HEK293 (cell line): ENCODE results near the gene CNOT2.

Experiments used
- ATF2 ChIP-seq: fragments of 450-650 bp; formaldehyde crosslinking; IDR thresholded peaks from 2 replicates; pipeline ENCODE4 v1.5.1; 2016; ENCODE audit warnings: missing biosample characterization, missing genetic modification characterization, low read depth
- GFI1B ChIP-seq: fragments of 450-650 bp; formaldehyde crosslinking; IDR thresholded peaks from 2 replicates; pipeline ENCODE4 v1.5.1; 2016; ENCODE audit warnings: missing biosample characterization, missing genetic modification characterization
- YY1 ChIP-seq: fragments of 450-650 bp; formaldehyde crosslinking; IDR thresholded peaks from 2 replicates; pipeline ENCODE4 v1.5.1; 2018; ENCODE audit warnings: missing biosample characterization, missing genetic modification characterization
- ZBTB26 ChIP-seq: fragments of 450-650 bp; formaldehyde crosslinking; optimal IDR thresholded peaks from 2 replicates; pipeline ENCODE3; 2016; ENCODE audit warnings: missing biosample characterization, mild to moderate bottlenecking, missing genetic modification characterization
- ZFP41 ChIP-seq: fragments of 450-650 bp; formaldehyde crosslinking; IDR thresholded peaks from 2 replicates; pipeline ENCODE4 v1.5.1; 2016; ENCODE audit warnings: missing biosample characterization, missing genetic modification characterization, borderline replicate concordance
- ZFP69B ChIP-seq: fragments of 450-650 bp; formaldehyde crosslinking; IDR thresholded peaks from 2 replicates; pipeline ENCODE4 v1.5.1; 2016; ENCODE audit warnings: missing biosample characterization, missing genetic modification characterization
- ZNF114 ChIP-seq: fragments of 450-650 bp; formaldehyde crosslinking; IDR thresholded peaks from 2 replicates; pipeline ENCODE4 v1.5.0; 2017; ENCODE audit warnings: missing biosample characterization, missing genetic modification characterization
- ZNF121 ChIP-seq: fragments of 450-650 bp; formaldehyde crosslinking; IDR thresholded peaks from 2 replicates; pipeline ENCODE4 v1.5.1; 2016; ENCODE audit warnings: missing biosample characterization, missing genetic modification characterization
- ZNF202 ChIP-seq: fragments of 450-650 bp; formaldehyde crosslinking; IDR thresholded peaks from 2 replicates; pipeline ENCODE4 v1.5.1; 2016; ENCODE audit warnings: missing biosample characterization, missing genetic modification characterization, borderline replicate concordance
- ZNF324 ChIP-seq: fragments of 450-650 bp; formaldehyde crosslinking; IDR thresholded peaks from 2 replicates; pipeline ENCODE4 v1.5.1; 2016; ENCODE audit warnings: missing biosample characterization, missing genetic modification characterization
- ZNF350 ChIP-seq: fragments of 450-650 bp; formaldehyde crosslinking; IDR thresholded peaks from 2 replicates; pipeline ENCODE4 v1.5.0; 2017; ENCODE audit warnings: missing biosample characterization, mild to moderate bottlenecking, missing genetic modification characterization
- ZNF398 ChIP-seq: fragments of 450-650 bp; formaldehyde crosslinking; IDR thresholded peaks from 2 replicates; pipeline ENCODE4 v1.5.1; 2017; ENCODE audit warnings: missing biosample characterization, missing genetic modification characterization
- ZNF529 ChIP-seq: fragments of 450-650 bp; formaldehyde crosslinking; IDR thresholded peaks from 2 replicates; pipeline ENCODE4 v1.5.1; 2017; ENCODE audit warnings: missing genetic modification characterization, missing biosample characterization; ENCODE audit not compliant: insufficient replicate concordance
- ZNF544 ChIP-seq: fragments of 450-650 bp; formaldehyde crosslinking; IDR thresholded peaks from 2 replicates; pipeline ENCODE4 v1.5.0; 2017; ENCODE audit warnings: missing biosample characterization, missing genetic modification characterization
- ZNF548 ChIP-seq: fragments of 450-650 bp; formaldehyde crosslinking; IDR thresholded peaks from 2 replicates; pipeline ENCODE4 v1.5.1; 2016; ENCODE audit warnings: missing biosample characterization, missing genetic modification characterization
- ZNF549 ChIP-seq: fragments of 450-650 bp; IDR thresholded peaks from 2 replicates; pipeline ENCODE4 v1.5.1; 2018; ENCODE audit warnings: missing biosample characterization, missing genetic modification characterization, mild to moderate bottlenecking, inconsistent platforms, moderate library complexity
- ZNF558 ChIP-seq: fragments of 450-650 bp; formaldehyde crosslinking; IDR thresholded peaks from 2 replicates; pipeline ENCODE4 v1.5.1; 2016; ENCODE audit warnings: missing biosample characterization, missing genetic modification characterization
- ZNF660 ChIP-seq: fragments of 450-650 bp; IDR thresholded peaks from 2 replicates; pipeline ENCODE4 v1.5.1; 2018; ENCODE audit warnings: missing biosample characterization, mild to moderate bottlenecking, missing genetic modification characterization
- ZNF76 ChIP-seq: fragments of 450-650 bp; formaldehyde crosslinking; IDR thresholded peaks from 2 replicates; pipeline ENCODE4; 2016; ENCODE audit warnings: low read depth, missing biosample characterization, missing genetic modification characterization, borderline replicate concordance
- TF ChIP-seq, protein P1 (sequence below): fragments of 450-650 bp; formaldehyde crosslinking; IDR thresholded peaks from 2 replicates; pipeline ENCODE4 v1.5.1; 2016; ENCODE audit warnings: missing biosample characterization, missing genetic modification characterization
- TF ChIP-seq, protein P2 (sequence below): fragments of 450-650 bp; formaldehyde crosslinking; IDR thresholded peaks from 2 replicates; pipeline ENCODE4 v1.5.1; 2016; ENCODE audit warnings: missing biosample characterization, missing genetic modification characterization
- TF ChIP-seq, protein P3 (sequence below): fragments of 450-650 bp; formaldehyde crosslinking; IDR thresholded peaks from 2 replicates; pipeline ENCODE4 v1.5.0; 2017; ENCODE audit warnings: missing biosample characterization, missing genetic modification characterization, borderline replicate concordance
- TF ChIP-seq, protein P4 (sequence below): fragments of 450-650 bp; formaldehyde crosslinking; IDR thresholded peaks from 2 replicates; pipeline ENCODE4 v1.5.1; 2016; ENCODE audit warnings: missing biosample characterization, missing genetic modification characterization, low read depth
- TF ChIP-seq, protein P5 (sequence below): fragments of 450-650 bp; formaldehyde crosslinking; IDR thresholded peaks from 2 replicates; pipeline ENCODE4 v1.5.1; 2016; ENCODE audit warnings: missing biosample characterization, missing genetic modification characterization

CNOT2 gene

GRCh38 chr12:70242695-70243509 lies at the start of gene CNOT2 (continued):
- TF ChIP-seq, protein P1, sequence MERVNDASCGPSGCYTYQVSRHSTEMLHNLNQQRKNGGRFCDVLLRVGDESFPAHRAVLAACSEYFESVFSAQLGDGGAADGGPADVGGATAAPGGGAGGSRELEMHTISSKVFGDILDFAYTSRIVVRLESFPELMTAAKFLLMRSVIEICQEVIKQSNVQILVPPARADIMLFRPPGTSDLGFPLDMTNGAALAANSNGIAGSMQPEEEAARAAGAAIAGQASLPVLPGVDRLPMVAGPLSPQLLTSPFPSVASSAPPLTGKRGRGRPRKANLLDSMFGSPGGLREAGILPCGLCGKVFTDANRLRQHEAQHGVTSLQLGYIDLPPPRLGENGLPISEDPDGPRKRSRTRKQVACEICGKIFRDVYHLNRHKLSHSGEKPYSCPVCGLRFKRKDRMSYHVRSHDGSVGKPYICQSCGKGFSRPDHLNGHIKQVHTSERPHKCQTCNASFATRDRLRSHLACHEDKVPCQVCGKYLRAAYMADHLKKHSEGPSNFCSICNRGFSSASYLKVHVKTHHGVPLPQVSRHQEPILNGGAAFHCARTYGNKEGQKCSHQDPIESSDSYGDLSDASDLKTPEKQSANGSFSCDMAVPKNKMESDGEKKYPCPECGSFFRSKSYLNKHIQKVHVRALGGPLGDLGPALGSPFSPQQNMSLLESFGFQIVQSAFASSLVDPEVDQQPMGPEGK (tag by site-specific recombination), result peak; percentile 98
- peak; percentile 78 for TF ChIP-seq ZFP69B (tag by site-specific recombination)
- TF ChIP-seq ZNF114 (tag by site-specific recombination), result no peak
- no peak for TF ChIP-seq ZNF202 (tag by site-specific recombination)
- 0 out of 2 replicates have a peak, but pooled peaks have one; percentile 22 for TF ChIP-seq ZNF121 (tag by site-specific recombination)
- no peak for TF ChIP-seq ZNF350 (tag by site-specific recombination)
- peak; percentile 90 for TF ChIP-seq ZBTB26 (tag by site-specific recombination)
- TF ChIP-seq, protein P2, sequence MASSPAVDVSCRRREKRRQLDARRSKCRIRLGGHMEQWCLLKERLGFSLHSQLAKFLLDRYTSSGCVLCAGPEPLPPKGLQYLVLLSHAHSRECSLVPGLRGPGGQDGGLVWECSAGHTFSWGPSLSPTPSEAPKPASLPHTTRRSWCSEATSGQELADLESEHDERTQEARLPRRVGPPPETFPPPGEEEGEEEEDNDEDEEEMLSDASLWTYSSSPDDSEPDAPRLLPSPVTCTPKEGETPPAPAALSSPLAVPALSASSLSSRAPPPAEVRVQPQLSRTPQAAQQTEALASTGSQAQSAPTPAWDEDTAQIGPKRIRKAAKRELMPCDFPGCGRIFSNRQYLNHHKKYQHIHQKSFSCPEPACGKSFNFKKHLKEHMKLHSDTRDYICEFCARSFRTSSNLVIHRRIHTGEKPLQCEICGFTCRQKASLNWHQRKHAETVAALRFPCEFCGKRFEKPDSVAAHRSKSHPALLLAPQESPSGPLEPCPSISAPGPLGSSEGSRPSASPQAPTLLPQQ (tag by site-specific recombination), result peak; percentile 83
- peak; percentile 94 for TF ChIP-seq ZNF76 (tag by site-specific recombination)
- TF ChIP-seq ZNF544, result no peak
- peak; percentile 55; the same call in 1 of the 2 replicates for TF ChIP-seq ZNF558 (tag by site-specific recombination)
- TF ChIP-seq ZNF324 (tag by site-specific recombination), result no peak
- no peak for TF ChIP-seq ZNF529 (tag by site-specific recombination)
- TF ChIP-seq, protein P3, sequence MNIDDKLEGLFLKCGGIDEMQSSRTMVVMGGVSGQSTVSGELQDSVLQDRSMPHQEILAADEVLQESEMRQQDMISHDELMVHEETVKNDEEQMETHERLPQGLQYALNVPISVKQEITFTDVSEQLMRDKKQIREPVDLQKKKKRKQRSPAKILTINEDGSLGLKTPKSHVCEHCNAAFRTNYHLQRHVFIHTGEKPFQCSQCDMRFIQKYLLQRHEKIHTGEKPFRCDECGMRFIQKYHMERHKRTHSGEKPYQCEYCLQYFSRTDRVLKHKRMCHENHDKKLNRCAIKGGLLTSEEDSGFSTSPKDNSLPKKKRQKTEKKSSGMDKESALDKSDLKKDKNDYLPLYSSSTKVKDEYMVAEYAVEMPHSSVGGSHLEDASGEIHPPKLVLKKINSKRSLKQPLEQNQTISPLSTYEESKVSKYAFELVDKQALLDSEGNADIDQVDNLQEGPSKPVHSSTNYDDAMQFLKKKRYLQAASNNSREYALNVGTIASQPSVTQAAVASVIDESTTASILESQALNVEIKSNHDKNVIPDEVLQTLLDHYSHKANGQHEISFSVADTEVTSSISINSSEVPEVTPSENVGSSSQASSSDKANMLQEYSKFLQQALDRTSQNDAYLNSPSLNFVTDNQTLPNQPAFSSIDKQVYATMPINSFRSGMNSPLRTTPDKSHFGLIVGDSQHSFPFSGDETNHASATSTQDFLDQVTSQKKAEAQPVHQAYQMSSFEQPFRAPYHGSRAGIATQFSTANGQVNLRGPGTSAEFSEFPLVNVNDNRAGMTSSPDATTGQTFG (tag by site-specific recombination), result no peak
- TF ChIP-seq ZNF549 (tag by site-specific recombination), result no peak
- peak; percentile 48; the same call in 1 of the 2 replicates for TF ChIP-seq ZNF660 (tag by site-specific recombination)
- TF ChIP-seq, protein P4, sequence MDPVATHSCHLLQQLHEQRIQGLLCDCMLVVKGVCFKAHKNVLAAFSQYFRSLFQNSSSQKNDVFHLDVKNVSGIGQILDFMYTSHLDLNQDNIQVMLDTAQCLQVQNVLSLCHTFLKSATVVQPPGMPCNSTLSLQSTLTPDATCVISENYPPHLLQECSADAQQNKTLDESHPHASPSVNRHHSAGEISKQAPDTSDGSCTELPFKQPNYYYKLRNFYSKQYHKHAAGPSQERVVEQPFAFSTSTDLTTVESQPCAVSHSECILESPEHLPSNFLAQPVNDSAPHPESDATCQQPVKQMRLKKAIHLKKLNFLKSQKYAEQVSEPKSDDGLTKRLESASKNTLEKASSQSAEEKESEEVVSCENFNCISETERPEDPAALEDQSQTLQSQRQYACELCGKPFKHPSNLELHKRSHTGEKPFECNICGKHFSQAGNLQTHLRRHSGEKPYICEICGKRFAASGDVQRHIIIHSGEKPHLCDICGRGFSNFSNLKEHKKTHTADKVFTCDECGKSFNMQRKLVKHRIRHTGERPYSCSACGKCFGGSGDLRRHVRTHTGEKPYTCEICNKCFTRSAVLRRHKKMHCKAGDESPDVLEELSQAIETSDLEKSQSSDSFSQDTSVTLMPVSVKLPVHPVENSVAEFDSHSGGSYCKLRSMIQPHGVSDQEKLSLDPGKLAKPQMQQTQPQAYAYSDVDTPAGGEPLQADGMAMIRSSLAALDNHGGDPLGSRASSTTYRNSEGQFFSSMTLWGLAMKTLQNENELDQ (tag by site-specific recombination), result no peak
- no peak; the same call in 1 of the 2 replicates for TF ChIP-seq GFI1B (tag by site-specific recombination)
- TF ChIP-seq ZFP41 (tag by site-specific recombination), result no peak
- peak; percentile 82 for TF ChIP-seq ATF2
- TF ChIP-seq, protein P5, sequence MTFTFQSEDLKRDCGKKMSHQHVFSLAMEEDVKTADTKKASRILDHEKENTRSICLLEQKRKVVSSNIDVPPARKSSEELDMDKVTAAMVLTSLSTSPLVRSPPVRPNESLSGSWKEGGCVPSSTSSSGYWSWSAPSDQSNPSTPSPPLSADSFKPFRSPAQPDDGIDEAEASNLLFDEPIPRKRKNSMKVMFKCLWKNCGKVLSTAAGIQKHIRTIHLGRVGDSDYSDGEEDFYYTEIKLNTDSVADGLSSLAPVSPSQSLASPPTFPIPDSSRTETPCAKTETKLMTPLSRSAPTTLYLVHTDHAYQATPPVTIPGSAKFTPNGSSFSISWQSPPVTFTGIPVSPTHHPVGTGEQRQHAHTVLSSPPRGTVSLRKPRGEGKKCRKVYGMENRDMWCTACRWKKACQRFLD, result no peak
- no peak for TF ChIP-seq ZNF548
- peak; percentile 97 for TF ChIP-seq ZNF398 (tag by site-specific recombination)
- TF ChIP-seq YY1 (tag by site-specific recombination), result peak; percentile 85
